Lower leg skin (tissue), 4 donors: ENCODE measurements around the gene SAMHD1. TPM values are rescaled to one million over a fixed set of nuclear protein-coding genes. Genes with fewer than 3 reads are reported as not detected.
"Not testable (repeated sequence)": the region's sequence is repeated elsewhere in the genome, so short reads cannot be mapped to it uniquely, and the experiment has no call there.

ENCODE experiments used
- DNase-seq, 2 donors: peaks; one replicate each; pipeline ENCODE4 v3.0.0-alpha.2; 2019; ENCODE audit warnings: low spot score in 2 of 2
- H3K4me3 ChIP-seq: fragments of 200-600 bp; sonication (generic); 2 replicates; pipeline ENCODE4 v1.5.1; 2017; ENCODE audit warnings: mild to moderate bottlenecking, low read depth; ENCODE audit not compliant: poor library complexity, severe bottlenecking
- POLR2A ChIP-seq, 2 donors: fragments of 450-650 bp; IDR thresholded peaks; one replicate each; pipeline ENCODE4 v1.6.1; 2016 to 2017; ENCODE audit warnings: antibody characterized with exemption in 2 of 2, mild to moderate bottlenecking in 1 of 2, moderate library complexity in 1 of 2
- WGBS, 2 donors: methylation state at CpG; one replicate each; pipeline ENCODE4 v1.1.5; 2018; 5-methylcytosine and 5-hydroxymethylcytosine counted together
- intact Hi-C: fragments of 100-400 bp; cut with DNase I; formaldehyde crosslinking; loops from one replicate; pipeline ENCODE4 v1.15.0; 2023; ENCODE audit warnings: low total_unique reads
- total RNA-seq, 4 donors: library from RNA; depleted of rRNA; stranded (reverse); fragments of >200 nt; gene quantifications; one replicate each; pipeline ENCODE4 v1.1.0, GENCODE V29; 2016
- TF ChIP-seq, protein P1 (sequence below), 3 donors: fragments of 450-650 bp; IDR thresholded peaks; one replicate each; pipeline ENCODE4 v1.5.1; 2016; ENCODE audit warnings: antibody characterized with exemption in 3 of 3, mild to moderate bottlenecking in 3 of 3, moderate library complexity in 2 of 3

The SAMHD1 gene
- total RNA-seq, 4 donors from 2014 or later: 29.4 to 109 (median 38.3) TPM

DNA sequence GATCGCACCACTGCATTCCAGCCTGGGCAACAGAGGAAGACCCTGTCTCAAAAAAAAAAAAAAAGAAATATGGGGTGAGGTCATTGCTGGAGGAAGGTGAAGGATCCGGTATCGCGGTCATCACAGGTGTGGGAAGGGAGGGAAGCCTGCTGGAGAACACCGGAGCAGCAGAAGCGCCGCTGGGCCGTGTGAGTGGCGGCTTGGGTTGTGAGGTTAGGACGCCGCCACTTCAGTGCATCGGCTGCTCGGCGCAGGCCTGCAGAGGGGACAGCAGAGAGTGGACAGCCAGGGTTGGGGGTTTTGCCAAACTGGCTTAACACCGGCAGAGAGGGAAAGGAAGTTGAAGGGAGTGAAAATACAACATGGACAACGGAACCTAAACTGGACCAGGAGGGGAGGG is 70.2 kb downstream of the SAMHD1 start:
- DNase-seq: no peak
- 91% methylated on average over 16 of the region's 16 CpGs for WGBS, 2 donors
- TF ChIP-seq, protein P1, sequence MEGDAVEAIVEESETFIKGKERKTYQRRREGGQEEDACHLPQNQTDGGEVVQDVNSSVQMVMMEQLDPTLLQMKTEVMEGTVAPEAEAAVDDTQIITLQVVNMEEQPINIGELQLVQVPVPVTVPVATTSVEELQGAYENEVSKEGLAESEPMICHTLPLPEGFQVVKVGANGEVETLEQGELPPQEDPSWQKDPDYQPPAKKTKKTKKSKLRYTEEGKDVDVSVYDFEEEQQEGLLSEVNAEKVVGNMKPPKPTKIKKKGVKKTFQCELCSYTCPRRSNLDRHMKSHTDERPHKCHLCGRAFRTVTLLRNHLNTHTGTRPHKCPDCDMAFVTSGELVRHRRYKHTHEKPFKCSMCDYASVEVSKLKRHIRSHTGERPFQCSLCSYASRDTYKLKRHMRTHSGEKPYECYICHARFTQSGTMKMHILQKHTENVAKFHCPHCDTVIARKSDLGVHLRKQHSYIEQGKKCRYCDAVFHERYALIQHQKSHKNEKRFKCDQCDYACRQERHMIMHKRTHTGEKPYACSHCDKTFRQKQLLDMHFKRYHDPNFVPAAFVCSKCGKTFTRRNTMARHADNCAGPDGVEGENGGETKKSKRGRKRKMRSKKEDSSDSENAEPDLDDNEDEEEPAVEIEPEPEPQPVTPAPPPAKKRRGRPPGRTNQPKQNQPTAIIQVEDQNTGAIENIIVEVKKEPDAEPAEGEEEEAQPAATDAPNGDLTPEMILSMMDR (IDR thresholded peaks at IDR 0.05): no peak
- H3K4me3 ChIP-seq: no peak overlapping the region
- intact Hi-C loops: no loop called here

DNA sequence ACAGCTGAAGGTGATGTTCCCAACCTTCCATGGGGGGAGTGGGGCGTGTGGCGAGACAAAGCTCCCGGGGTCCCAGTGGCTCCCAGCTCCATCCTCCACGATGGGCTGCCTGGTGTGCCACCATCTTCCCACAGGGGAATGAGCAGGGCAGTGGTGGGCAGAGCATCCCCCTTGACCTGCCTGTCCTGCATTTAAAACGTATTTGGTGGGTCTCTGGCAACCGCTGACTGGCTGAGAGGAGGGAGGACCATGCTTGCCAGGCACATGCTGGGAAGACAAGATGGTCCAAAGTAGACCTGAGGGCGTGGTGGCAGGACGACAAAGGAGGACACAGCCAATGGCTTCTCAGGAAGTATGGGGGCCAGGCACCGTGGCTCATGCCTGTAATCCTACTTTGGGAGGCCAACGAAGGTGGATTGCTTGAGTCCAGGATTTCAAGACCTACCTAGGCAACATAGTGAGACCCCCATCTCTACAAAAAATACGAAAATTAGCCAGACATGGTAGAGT is 70.7 kb downstream of the SAMHD1 start:
- H3K4me3 ChIP-seq: no peak overlapping the region
- WGBS, 2 donors: 87 to 88% methylated on average over 11 of the region's 11 CpGs
- TF ChIP-seq POLR2A (IDR thresholded peaks at IDR 0.05): no peak
- TF ChIP-seq, protein P1 (IDR thresholded peaks at IDR 0.05): no peak
- DNase-seq: no peak
- intact Hi-C loops: no loop called here

DNA sequence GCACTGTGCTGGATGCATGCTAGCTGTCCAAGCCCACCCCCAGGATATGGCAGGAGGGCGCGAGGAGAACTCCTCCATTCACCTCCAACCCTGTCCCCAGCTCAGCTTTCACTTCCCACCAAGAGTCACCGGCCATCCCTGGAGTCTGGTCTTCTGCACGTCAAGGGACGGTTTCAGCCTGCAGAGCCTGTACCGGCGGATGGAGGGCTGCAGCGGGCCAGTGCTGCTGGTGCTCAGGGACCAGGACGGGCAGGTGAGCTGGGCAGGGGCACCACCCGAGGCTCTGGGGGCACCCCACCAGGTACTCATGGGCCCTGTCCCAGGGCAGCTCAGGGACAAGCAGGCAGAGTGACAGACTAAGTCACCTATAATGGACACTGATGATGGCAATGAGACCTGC is 72.6 kb downstream of the SAMHD1 start:
- no peak for TF ChIP-seq POLR2A (IDR thresholded peaks at IDR 0.05)
- TF ChIP-seq, protein P1 (IDR thresholded peaks at IDR 0.05): no peak
- no peak for DNase-seq
- H3K4me3 ChIP-seq: no peak overlapping the region
- 88 to 93% methylated on average over 10 of the region's 10 CpGs for WGBS, 2 donors
- intact Hi-C loops: no loop called here

DNA sequence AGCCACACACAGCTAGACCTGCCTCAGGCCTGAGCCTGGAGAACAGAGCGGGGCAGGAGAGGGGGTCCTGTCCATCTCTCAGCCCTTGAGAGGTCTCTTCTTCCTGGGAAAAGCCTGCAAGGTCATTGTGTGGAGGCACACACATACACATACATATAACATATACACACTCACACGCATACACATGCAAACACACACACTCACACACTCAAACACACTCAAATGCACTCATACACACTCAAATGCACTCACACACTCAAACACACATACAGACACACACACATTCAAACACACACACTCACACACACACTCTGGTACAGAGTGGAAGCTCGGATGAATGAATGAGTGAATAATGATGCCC is 75.1 kb downstream of the SAMHD1 start:
- WGBS, 2 donors: 89 to 92% methylated on average over 3 of the region's 3 CpGs
- no peak for DNase-seq
- H3K4me3 ChIP-seq: no peak overlapping the region
- TF ChIP-seq, protein P1 (IDR thresholded peaks at IDR 0.05): no peak
- no peak for TF ChIP-seq POLR2A (IDR thresholded peaks at IDR 0.05)
- intact Hi-C loops: no loop called here

DNA sequence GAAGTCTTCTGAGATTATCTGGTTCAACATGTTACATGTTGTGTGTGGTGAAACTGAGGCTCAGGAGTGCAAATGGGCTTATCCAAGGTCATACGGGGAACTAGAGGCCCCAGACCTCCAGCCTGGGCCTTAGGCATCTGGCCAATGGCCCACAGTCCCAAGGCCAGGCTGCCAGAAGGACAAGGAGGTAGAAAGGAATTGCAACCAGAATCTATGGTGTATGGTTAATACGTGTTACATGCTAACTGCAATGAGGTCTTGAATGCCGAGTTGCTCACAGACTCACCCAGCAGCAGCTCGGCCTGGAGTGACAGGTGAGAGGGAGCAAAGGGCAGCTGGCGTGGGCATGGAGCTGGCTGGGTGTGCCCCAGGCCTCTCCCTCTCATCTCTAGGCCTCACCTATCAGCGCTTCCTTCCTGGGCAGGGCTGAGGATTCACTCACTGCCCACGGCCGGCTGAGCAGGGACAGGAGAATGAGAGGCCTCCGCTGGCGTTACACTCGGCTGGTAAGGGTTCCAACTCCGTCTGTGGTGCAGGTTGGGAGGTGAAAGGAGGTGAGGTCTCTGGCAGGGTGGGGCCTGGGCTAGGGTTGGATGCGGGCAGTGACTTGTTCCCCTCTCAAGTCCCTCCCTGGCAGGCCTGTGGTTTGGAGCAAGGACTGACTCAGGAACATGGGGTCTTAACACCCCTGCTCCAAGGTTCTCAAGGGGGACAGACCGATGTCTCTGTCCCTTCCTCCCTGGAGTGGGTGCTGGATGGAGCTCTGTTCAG is 75.6 kb downstream of the SAMHD1 start, which contains the start of gene TLDC2:
Gene TLDC2 (plus strand): TSS at position 437 of the 771 bp plus-strand sequence. CDS start 37 bp downstream, at position 474.
- 67 to 73% methylated on average over 14 of the region's 14 CpGs for WGBS, 2 donors
- DNase-seq: no peak
- TF ChIP-seq, protein P1 (IDR thresholded peaks at IDR 0.05): no peak
- no peak for TF ChIP-seq POLR2A (IDR thresholded peaks at IDR 0.05)
- no peak within 1 kb of the TSS for H3K4me3 ChIP-seq
- intact Hi-C loops: no loop called here

DNA sequence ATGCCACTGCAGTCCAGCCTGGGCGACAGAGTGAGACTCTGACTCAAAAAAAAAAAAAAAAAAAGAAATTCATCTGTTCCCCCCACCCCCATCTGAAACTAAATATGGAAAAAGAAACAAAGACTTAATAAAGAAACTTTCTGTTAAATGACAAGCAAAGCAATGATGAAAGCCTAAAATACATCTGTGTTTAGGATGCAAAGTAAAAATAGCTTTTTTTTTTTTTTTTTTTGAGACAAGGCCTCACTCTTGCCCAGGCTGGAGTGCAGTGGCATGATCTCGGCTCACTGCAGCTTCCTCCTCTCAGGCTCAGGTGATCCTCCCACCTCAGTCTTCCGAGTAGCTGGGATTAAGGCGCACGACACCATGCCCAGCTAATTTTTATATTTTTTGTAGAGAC is 76.4 kb downstream of the SAMHD1 start:
- H3K4me3 ChIP-seq, DNase-seq, intact Hi-C loops: not testable (repeated sequence)
- WGBS, 2 donors: 73 to 93% methylated on average over 5 of the region's 5 CpGs
